Fibroblast of peridontal ligament (primary cell): Measurements from ENCODE around the gene KLHL6.
"Not testable (repeated sequence)": the region's sequence is repeated elsewhere in the genome, so short reads cannot be mapped to it uniquely, and the experiment has no call there.

Source experiments
- DNase-seq: peaks from one replicate; pipeline ENCODE4 v3.0.0-alpha.2; 2010; ENCODE audit errors: extremely low read depth

The KLHL6 gene

GRCh38 chr3:183487016-183487415 is 68.5 kb downstream of the KLHL6 start:
- DNase-seq: no peak

GRCh38 chr3:183486472-183486871 is 69.0 kb downstream of the KLHL6 start:
- no peak for DNase-seq

DNA sequence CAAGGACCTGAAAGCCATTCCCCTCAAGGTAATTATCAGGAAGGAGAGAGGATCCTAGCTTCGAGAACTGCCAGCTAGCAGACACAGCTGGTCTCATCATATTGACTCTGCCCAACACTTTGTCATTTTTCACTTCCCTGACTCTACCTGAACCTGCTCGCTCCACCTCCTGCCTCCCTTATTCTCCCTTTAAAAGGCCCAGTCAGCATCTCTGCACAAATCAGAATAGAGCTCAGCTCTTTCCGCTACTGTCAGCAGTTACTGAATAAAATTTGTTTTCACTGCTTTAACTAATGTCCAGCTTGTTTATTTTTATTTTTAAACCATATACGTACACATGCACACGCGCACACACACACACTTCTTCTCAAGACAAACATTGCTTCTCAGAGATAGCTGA is 69.9 kb downstream of the KLHL6 start:
- no peak for DNase-seq

DNA sequence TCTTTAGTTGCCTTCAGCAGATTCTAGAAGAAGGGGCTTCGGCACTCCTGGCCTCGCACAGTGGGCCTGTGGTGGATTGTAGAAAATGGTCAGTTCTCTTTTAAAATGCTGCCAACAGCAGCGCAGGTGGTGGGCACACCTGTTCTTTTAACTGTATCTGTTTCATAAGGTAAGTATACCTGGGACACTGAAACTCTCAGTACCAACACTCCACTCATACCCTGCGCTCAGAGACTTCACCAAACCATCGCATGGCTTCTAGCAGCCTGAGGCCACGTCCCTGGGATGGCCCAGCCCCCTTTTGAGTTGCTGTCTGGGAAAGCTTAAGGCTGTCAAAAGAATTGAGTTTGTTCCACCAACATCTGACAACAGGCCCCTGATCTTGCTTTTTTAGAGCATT is 70.4 kb downstream of the KLHL6 start:
- DNase-seq: no peak

GRCh38 chr3:183484431-183485075 is 71.0 kb downstream of the KLHL6 start:
- DNase-seq: no peak

DNA sequence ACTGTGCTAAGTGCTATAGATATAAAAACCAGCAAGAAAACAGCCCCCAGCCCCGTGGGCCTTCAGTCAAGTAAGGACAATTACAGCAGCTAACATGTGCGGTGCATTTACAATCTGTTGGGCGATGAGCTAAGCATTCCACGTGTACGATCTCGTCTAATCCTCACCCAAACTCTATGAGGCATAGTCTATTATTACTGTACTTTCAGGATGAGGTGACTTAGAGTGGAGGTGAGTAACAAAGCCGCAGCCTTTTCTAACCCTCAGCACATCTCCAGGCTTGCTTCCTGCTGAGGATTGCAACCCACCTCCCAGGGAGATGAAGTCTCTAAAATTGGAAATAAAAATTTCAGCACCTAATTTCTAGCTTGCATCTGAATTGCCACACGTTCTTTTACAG is 73.9 kb downstream of the KLHL6 start:
- DNase-seq: no peak

- no peak for DNase-seq
Measured at GRCh38 chr3:183478501-183478900, 77.0 kb downstream of the KLHL6 start.

GRCh38 chr3:183477801-183478456 is 77.6 kb downstream of the KLHL6 start:
- DNase-seq: no peak

DNA sequence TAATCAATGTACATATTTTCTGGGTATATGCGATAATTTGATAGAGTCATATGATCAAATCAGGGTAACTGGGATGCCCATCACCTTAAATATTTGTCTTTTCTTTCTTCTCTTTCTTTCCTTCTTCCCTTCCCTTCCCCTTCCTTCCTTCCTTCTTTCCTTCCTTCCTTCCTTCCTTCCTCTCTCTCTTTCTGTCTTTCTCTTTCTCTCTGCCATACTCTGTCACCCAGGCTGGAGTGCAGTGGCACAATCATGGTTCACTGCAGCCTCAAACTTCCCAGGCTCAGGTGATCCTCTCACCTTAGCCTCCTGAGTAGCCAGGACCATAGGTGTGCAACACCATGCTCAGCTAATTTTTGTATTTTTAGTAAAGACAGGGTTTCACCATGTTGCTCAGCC is 79.7 kb downstream of the KLHL6 start:
- DNase-seq: not testable (repeated sequence)

- DNase-seq: no peak
Measured at GRCh38 chr3:183475016-183475763, 80.3 kb downstream of the KLHL6 start.

GRCh38 chr3:183473969-183474368 is 81.5 kb downstream of the KLHL6 start:
- no peak for DNase-seq

DNA sequence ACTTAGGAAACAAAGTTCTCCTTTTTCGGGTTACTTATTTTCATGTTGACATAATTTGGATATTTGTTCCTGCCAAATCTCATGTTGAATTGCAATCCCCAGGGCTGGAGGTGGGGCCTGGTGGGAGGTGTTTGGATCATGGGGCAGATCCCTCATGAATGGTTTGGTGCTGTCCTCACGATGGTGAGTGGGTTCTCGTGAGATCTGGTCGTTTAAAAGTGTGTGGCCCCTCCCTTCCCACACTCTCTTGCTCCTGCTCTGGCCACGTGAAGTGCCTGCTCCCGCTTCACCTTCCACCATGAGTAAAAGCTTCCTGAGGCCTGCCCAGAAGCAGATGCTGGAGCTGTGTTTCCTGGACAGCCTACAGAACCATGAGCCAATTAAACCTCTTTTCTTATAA is 83.4 kb downstream of the KLHL6 start:
- DNase-seq: no peak

DNA sequence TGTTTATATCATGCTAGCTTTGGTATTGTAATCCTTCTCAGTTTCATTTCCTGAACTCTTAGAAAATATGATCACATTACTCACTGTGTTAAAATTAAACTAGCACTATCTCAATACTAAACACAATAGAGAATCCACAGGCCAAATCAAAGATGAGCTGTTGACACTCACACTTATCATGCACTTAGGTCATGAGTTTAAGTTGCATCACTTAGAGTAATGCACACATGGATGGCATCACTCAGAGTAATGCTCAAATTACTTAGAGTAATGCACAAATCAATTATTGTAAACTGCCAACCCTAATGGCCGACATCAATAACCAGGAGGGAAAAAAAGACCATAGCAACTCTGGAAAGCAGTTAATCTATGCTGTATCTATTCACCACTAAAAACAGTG is 87.1 kb downstream of the KLHL6 start:
- DNase-seq: no peak

GRCh38 chr3:183466575-183466974 is 88.9 kb downstream of the KLHL6 start:
- no peak for DNase-seq

- not testable (repeated sequence) for DNase-seq
Measured at GRCh38 chr3:183465710-183466109, 89.8 kb downstream of the KLHL6 start.

DNA sequence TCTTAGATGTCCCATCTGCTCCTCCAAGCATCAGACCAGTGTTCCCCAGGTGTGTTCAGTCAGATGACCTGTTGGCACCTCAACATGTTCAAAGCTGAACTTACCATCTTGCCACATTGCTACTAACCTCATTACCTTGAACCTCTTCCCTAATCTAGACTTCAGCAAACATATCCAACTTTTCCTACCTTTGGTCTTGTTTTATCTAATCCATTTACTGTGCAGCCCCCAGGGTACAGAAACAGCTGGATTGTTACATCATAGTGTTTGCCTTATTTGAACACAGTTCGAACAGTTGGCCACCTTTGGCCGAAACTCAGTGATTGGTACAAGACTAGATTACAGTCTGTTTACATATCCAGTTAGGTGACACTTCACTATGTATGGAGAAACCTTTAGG is 91.0 kb downstream of the KLHL6 start:
- DNase-seq: no peak

GRCh38 chr3:183460081-183461055 is 95.1 kb downstream of the KLHL6 start:
- DNase-seq: no peak

GRCh38 chr3:183455089-183455488 is 100.4 kb downstream of the KLHL6 start:
- no peak for DNase-seq

DNA sequence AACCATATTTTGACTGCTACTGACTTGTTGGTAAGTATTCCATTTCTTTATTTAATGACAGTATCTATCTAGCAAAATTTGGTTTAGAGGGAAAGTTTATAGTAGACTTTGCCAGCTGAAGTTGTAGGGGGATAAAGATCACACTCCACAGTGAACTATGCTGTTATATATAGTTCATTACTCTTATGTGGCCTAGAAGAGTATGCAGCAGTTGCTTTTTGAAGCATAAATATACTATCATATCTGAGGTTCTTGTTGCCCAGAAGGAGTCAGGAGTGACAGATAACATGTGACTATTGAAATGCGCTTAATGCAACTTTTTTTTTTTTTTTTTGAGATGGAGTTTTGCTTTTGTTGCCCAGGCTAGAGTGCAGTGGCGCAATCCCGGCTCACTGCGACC is 101.4 kb downstream of the KLHL6 start:
- no peak for DNase-seq

- DNase-seq: peak; percentile 14
Measured at GRCh38 chr3:183449791-183450190, 105.7 kb downstream of the KLHL6 start.

GRCh38 chr3:183449391-183449790 is 106.1 kb downstream of the KLHL6 start:
- peak; percentile 47 for DNase-seq
